NCI-H187 (cell line): Measurements from ENCODE around the gene ACTR1B.
"Not testable (repeated sequence)": the region's sequence is repeated elsewhere in the genome, so short reads cannot be mapped to it uniquely, and the experiment has no call there.

Experiments used
- DNase-seq, 2 experiments: peaks; one replicate each; lab custom pipeline; 2025; lab: John Stamatoyannopoulos, UW

The ACTR1B gene

DNA sequence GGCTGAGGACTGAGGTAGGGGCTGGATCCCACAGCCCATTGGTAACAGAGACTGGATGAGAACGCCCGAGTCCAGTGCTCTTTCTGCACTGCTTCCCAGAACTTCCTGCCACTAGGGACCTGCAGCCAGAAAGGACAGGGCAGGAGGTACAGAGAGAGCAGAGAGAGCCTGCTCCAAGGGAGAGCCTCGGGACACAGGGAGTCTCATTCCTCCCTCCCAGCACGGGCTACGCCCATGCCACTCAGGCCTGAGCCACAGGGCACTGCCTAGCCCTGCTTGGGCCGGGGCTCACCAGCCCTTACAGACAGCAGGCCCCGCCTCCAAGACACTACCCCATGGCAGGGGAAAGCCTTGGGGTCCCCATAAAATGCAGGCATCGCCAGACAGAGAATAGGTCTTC lies 48.1 kb downstream of the ACTR1B start:
- not testable (repeated sequence) for DNase-seq

DNA sequence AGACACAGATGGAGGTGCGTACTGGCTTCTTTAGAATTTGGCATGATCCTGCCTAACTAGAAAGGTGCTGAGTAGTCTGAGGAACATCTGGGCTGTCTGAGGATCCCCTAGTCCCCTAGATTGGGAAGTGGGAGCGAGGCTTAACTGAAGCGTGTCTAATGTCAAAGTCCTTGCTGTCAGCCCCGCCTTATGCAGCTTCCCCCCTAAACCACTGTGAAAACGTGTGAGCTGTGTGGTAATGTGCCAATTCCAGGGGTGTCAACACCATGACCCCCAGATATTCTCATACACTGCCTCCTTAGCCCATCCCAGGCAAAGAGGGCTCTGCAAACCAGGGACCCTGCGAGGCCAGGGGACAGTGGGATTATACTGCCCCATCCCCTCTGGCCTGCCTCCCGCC lies 51.9 kb downstream of the ACTR1B start:
- not testable (repeated sequence) for DNase-seq

DNA sequence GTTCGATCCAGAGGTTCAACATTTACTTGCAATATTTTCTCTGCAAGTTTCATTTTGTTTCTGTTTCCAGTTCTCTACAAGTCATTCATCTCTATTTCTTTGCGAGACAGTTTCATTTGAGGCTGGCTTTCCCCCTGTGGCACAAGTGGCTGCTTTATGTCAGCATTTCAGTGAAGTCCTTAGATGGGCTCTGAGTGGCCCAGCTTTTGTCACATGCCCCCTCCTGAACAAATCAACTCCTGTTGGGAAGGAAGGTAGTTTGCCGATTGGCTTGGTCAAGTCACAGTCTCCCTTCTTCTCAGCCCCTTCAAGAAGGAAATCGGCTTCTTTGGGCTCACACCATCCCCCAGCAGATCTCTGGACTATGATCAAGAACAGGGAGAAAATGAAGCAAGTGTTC lies 55.1 kb downstream of the ACTR1B start:
- not testable (repeated sequence) for DNase-seq
